IMR-90 (cell line): ENCODE data around the gene ADORA2A.

Source experiments
- CEBPB ChIP-seq: IDR thresholded peaks from 2 replicates; pipeline ENCODE4 v1.6.1; 2012; ENCODE audit warnings: low read depth, low read length, improper control_type of control experiment
- CHD1 ChIP-seq: IDR thresholded peaks from 2 replicates; pipeline ENCODE4 v1.6.1; 2012; ENCODE audit warnings: low read depth, low read length, improper control_type of control experiment
- CTCF ChIP-seq: conservative IDR thresholded peaks from 2 replicates; pipeline ENCODE4 v1.5.1; 2012; ENCODE audit warnings: mild to moderate bottlenecking, low read depth, low read length, improper control_type of control experiment
- ELK1 ChIP-seq: fragments of 150-350 bp; IDR thresholded peaks from 2 replicates; pipeline ENCODE4 v1.6.1; 2016; ENCODE audit warnings: low read depth, mild to moderate bottlenecking, low read length, moderate library complexity, borderline replicate concordance
- FOS ChIP-seq: fragments of 150-350 bp; IDR thresholded peaks from 2 replicates; pipeline ENCODE4 v1.6.1; 2016; ENCODE audit warnings: low read depth, low read length
- MAZ ChIP-seq: IDR thresholded peaks from 2 replicates; pipeline ENCODE4 v1.6.1; 2012; ENCODE audit warnings: low read depth, mild to moderate bottlenecking, low read length, improper control_type of control experiment, moderate library complexity, borderline replicate concordance
- MXI1 ChIP-seq: IDR thresholded peaks from 2 replicates; pipeline ENCODE4 v1.6.1; 2012; ENCODE audit warnings: low read depth, mild to moderate bottlenecking, low read length, moderate library complexity, borderline replicate concordance
- POLR2A ChIP-seq: IDR thresholded peaks from 2 replicates; pipeline ENCODE4 v1.6.1; 2012; ENCODE audit warnings: mild to moderate bottlenecking, low read depth, low read length
- RFX5 ChIP-seq: IDR thresholded peaks from 2 replicates; pipeline ENCODE4 v1.8.0; 2012; ENCODE audit warnings: low read depth, mild to moderate bottlenecking, low read length, moderate library complexity
- SMC3 ChIP-seq: fragments of 150-350 bp; IDR thresholded peaks from 2 replicates; pipeline ENCODE4 v1.6.1; 2016; ENCODE audit warnings: low read depth, mild to moderate bottlenecking, antibody characterized with exemption, low read length, moderate library complexity
- USF2 ChIP-seq: fragments of 150-350 bp; IDR thresholded peaks from 2 replicates; pipeline ENCODE4 v1.6.1; 2017; ENCODE audit warnings: mild to moderate bottlenecking, antibody characterized with exemption, low read length, low read depth

GRCh38 chr22:24442352-24442744 is 14.9 kb downstream of the ADORA2A start:
- TF ChIP-seq CTCF (no peak), CEBPB (no peak), MAZ (no peak), USF2 (no peak), POLR2A (no peak), SMC3 (no peak), MXI1 (no peak), ELK1 (no peak), FOS (no peak), RFX5 (no peak), CHD1 (no peak)
